ENCODE measurements around the gene TSPEAR.
"Not testable (repeated sequence)": the region's sequence is repeated elsewhere in the genome, so short reads cannot be mapped to it uniquely, and the experiment has no call there.

Gene TSPEAR

DNA sequence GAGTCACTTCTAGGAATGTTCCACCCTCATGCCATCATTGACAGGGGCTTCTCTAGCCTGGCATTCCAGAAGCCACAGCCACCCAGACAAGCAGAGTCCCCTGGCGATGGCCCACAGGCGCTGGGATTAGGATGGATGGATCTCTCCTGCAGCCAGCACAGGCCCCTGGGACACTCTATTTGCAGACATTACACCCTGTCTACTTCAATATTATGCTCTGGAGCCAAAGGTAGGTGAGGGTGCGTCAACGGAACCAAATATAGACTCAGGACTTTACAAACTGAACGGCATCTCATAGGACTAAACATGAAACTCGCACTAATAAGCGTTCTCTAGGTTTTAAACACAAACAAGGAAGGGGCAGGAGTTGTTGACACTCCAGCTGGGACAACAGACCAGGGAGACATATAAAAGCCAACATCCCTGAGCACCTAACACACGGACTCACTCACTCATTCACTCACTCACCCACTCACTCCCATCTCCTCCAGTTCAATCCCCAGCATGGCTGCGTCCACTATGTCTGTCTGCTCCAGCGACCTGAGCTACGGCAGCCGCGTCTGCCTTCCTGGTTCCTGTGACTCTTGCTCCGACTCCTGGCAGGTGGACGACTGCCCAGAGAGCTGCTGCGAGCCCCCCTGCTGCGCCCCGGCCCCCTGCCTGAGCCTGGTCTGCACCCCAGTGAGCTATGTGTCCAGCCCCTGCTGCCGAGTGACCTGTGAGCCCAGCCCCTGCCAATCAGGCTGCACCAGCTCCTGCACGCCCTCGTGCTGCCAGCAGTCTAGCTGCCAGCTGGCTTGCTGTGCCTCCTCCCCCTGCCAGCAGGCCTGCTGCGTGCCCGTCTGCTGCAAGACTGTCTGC lies 111.0 kb downstream of the TSPEAR start, which contains the start of gene KRTAP10-7:
KRTAP10-7 (plus strand) TSS at position 480 of the 861 bp plus-strand sequence; CDS start at position 505, 25 bp downstream.
- not testable (repeated sequence) for DNase-seq

DNA sequence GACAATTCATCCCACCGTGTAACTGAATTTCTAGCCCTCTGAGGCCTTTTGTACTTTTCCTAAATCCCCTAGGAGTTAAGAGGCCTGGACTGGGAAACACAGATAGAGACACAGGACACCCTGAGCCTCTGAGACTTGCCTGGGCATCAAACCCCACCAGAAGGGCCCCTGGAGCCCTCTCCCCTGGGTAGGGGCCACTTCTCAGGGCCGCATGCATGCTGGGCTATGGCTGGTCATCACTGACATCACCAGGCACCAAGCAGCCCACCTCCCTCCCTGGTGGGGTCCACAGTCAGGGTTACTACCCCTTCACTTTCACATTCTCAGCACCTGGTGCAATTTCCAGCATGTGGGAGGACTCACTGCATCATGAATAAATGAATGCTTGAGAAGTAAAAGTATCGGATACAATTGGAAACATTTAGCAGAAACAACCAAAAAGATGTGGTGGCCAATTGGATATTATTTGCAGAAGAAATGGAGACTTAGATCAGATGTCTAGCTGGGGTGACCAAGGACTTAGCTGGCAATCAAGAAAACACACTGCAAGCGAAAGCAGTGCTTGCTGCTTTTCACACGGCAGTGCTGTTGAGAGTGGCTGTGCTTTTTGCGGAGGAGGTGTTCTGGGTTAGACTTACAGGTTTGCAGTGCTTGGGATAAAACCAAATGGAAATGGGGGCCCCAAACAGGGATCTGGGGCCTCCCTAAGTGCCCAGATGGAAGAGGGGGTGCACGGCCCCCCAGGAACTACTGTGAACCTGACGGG lies 111.9 kb downstream of the TSPEAR start:
- DNase-seq: no peak

DNA sequence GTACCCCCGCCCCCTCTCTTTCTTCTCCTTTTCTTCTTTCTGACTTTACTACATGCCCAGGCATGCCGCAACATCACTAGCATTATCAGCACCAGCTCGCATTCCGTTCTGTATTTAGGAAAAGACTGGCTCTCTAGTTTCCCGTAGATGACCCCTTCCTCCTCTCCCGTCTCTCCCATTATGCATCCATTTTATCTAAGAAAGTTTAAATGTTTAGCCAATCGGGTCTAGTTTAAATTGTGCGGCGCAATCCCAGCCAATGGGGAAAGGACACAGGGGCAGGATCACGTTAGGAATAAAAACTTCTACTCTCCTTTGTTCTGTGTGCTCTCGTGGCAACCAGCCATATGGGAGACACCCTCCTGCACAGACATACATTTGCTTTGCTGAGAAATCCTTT lies 113.3 kb downstream of the TSPEAR start:
- no peak for DNase-seq

DNA sequence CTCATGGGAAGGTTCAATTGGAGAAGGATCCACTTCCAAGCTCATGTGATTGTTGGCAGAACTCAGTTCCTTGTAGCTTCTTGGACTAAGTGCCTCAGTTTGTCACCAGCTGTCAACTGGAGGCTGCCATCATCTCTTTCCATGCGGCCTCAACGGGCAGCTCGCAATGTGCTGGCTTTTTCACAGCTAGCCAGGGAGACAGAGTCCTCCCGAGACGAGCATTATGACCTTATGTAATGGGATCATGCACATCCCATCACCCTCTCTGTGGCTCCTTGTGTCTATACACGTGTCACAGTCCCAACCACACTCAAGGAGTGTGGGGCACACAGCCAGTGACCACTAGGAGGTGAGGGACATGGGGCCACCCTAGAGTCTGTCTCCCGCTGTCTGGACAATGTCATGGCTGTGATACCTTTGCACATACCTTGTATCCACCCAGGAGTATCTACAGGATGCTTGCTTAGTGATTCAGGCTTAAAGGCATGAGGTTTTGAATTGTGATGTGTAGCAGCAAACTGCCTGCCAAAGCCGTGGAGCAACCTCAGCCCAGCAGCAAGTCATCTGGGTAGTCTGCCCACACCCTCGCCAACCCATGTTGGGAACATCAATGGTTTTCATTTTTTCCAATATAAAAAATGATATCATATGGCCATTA lies 115.2 kb downstream of the TSPEAR start:
- no peak for DNase-seq

DNA sequence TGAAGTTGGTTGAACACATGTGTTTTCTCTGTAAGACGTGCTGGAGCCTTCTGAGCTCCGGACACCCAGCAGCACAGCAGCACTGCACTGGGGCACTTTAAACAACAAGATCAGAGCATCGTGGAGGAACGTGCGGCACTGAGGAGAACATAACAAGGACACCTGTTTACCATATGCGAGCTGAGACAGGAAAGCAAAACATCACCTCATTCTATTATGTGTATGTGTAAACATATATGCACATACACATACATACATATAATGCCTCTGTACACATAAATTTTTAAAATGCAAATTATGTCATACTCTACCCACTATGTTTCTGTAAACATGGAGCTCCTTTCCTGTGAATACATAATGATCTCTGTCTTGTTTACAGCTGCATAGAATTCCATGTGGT lies 115.8 kb downstream of the TSPEAR start:
- DNase-seq: no peak

DNA sequence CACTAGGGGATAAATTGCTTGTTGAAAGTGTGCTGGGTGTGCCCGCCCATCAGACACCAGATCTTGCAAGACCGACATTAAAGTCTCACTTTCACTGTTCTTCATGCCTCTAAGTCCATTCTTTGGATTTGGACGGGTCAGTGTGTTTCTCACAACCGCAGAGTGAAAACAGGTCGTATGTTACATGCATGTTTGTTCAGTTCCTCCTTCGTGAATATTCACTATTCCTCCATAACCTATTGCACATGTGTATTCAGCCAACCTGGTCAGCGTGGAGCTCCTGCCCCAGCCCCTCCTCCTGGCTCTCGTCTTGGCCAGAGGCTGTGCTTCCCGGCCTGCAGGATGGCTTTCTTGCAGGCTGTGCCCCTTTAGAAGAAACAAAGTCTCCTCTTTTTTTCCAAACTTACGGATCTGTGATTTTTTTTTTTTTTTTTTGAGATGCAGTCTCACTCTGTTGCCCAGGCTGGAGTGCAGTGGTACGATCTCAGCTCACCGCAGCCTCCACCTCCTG lies 116.9 kb downstream of the TSPEAR start:
- DNase-seq: no peak

DNA sequence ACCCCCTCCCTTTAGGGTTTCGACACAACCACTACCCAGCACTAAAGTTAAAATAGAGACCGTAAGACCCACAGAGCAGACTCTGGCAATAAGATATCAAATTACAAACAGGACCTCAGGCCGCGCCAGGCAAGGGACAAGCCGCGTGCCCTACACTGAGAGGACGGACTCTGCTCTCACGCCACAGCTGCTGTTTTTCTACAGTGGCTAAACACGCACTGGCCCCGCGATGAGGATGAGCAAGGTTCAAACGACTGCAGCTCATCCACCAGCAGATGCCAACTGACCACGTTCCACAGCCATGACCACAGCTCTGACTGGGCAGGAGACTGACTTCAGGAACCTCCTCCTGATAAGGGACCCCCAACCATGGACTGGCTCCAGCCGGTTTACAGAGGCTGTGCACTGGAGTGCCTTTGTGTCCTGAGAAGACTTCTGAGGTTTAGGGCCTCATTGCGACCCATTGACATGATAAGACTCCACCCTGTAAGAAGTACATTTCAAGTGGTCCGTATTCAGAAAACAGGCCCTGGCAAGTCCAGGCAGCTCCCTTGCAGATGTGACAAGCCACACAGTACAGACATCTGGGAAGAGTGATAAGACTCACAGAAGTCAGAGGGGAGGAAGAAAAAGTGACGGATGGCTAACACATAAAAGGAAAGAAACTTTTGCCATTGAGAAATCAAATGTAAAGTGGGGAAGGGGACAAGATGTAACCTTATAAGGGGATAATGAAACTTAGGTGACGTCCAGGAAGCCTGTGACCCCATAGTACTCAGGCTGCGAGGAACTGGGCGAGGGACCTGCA lies 117.6 kb downstream of the TSPEAR start:
- no peak for DNase-seq

DNA sequence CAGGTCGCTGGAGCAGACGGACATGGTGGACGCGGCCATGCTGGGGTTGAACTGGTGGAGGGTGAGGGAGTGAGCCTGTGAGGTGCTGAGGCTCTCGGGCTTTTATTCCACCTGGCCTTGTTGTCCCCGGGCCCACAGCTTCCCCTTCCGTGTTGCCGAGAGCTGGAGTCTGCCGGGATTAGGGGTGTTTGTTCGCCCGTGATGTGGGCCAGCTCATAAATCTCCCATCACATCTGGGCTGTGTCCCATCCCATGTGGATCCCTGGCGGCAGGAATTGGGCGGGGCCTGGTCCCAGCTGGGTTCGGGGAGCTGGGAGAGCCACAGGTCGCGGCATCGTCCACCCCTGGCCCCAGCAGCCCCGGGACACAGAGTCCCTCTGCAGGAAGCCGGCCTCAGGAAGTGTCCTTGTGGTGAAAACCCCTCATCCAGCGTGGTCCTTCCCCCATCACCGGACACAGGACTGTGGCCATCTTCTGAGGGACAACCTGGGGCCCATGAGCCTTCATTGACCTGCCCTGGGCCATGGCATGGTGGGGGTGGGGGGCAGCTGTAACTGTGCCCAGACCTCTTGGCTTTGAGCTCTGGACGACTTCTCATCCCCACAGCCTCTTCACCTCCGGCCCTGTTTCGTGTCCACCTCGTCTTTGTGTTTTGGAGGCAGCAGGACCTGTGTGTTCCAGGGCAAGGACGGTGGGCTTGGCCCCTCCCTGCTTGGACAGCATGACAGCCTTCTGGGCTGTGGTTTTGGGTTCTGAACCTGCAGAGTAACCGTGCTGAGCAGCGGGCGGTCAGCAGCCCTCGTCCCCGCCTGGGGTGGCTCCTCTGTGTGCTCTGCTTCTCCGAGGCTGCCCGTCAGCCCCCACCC lies 118.7 kb downstream of the TSPEAR start, which contains the start of gene KRTAP10-6:
KRTAP10-6 (minus strand) TSS at position 60 of the 866 bp plus-strand sequence; CDS start at position 39, 21 bp downstream.
- no peak for DNase-seq

DNA sequence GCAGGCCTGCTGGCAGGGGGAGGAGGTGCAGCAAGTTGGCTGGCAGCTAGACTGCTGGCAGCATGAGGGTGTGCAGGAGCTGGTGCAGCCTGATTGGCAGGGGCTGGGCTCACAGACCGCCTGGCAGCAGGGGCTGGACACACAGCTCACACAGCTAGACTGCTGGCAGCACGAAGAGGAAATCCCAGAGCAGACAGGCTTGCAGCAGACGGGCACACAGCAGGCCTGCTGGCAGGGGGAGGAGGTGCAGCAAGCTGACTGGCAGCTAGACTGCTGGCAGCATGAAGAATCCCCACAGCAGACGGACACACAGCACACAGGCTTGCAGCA lies 119.6 kb downstream of the TSPEAR start:
- DNase-seq: not testable (repeated sequence)

DNA sequence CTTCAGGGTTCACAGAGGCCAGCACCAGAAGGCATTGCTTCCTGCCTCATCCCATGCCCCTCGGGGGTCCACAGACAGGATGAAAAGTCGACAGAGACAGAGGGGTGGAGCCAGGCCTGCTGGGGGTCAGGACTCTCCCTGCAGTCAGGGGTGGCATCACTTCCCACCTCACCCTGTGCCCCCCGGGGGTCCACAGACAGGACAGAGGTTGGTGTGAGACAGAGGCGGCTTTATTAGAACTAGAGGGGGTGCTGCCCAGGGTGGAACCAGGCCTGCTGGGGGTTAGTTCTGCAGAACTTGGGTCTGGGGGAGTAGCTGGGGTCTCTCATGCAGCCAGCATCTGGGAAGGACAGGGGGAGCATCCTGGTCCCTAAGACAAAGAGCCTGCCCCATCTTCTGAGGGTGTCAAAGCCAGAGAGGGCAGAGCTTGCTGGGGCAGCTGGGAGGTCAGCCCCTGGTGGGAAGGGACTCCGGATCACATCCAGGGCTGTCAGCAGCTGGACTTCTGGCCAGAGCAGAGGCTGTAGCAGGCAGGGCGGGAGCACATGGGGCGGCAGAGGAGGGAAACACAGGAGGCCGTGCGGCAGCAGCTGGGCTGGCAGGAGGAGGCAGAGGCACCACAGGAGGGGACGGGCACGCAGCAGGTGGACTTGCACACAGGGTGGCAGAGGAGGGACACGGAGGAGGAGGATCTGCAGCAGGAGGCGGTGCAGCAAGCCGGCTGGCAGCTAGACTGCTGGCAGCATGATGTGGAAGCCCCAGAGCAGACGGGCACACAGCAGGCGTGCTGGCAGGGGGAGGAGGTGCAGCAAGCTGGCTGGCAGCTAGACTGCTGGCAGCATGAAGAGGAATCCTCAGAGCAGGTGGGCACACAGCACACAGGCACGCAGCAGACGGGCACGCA lies 120.2 kb downstream of the TSPEAR start:
- DNase-seq: not testable (repeated sequence)

DNA sequence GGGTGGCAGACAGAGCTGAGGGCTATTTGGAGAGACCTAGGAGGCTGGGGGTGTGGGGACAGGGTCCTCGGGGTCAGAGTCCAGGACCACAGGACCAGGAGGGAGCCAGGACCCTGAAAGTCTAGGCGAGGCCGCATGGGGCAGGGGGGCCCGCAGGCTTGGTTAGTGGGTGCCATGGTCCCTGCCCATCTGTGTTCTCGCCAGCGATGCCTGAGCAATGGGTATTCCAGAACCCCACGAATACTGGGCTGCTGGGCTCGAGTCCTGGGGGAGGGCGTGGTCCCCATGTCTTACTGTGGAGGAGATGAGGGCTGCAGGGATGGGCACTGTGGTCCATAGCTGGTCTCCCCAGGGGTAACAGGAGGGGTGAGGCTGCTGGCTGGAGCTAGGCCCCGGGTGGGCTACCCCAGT lies 121.1 kb downstream of the TSPEAR start:
- DNase-seq: no peak

DNA sequence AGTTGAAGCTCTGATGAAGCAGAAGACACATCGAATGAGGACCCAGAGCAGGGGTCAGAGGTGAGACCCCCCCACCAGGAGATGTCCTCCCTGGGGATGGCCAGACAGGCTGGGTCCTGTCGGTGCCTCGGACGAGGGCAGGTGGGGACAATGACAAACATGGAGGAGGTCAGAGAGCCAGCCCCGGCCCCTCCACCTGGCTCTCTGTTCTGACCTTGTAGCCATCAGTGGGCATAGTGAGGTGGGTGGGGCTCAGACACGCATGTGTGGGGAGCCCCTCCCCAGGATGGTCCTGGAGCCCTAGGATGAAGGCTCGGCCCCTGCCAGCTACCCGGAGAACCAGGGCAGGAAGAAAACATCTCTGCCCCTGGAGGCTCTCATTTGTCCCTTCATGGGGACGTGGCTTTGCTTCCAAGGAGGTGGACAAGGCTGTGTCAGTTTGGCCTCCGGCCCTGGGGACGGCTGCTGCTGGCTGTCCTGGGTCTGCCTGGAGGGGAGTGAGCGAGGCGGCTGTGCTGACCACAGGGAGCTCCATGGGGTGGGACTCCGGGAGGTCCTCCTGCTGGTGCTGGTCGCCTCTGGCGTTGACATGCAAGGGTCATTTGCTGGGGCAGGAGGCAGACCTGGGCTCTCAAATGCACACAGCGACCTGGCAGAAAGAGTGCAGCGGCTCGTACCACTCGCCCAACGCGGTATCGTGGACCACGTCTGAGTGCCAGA lies 121.6 kb downstream of the TSPEAR start:
- DNase-seq: no peak

DNA sequence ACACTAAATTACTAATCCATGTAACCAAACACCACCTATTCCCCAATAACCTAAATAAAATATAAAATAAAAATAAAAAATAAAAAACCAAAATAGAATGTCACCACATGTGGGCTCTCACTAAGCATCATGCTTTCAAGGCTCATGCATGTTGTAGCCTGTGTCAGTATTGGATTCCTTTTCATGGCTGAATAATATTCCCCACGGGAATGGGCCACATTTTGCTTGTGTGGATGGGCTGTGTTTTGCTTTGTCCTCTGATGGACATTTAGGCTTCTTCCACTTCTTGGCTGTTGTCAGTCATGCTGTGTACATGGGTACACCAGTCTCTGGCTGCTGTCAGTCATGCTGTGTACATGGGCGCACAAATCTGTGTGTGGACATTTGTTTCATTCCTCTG lies 122.3 kb downstream of the TSPEAR start:
- no peak for DNase-seq

DNA sequence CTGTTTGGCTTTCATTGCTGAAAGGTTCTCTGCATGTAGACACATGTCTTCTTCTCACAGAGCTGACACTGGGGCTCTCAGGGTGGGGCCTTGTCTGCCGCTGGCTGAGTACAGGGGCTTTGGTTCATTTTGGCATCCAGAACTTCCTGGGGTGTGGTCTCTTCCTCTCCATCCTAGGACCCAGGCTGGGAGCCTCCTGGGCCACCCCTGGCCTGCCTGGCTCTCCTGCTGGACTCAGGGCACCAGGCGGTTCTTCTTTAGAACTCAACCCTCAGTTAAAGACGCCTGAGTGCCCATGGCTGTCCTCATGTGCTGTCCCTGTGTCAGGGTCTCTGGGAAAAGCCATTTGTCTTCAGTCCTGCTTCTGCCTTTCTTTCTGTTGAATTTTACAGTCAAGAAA lies 125.5 kb downstream of the TSPEAR start:
- DNase-seq: no peak

DNA sequence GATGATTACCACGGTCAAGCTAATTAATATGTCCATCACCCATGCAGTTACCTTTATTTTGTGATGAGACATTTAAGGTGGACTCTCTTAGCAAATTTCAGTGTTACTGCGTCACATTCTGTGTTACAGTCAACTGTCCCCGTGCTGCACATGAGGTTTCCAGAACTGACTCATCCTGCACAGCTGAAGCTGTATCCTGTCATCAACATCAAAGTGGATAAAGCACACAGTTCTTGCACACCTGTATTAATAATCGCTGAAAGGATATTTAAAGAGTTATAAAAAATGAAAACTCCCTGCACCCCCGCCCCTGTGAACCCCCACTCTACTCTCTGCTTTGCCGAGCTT lies 127.6 kb downstream of the TSPEAR start:
- DNase-seq: no peak

DNA sequence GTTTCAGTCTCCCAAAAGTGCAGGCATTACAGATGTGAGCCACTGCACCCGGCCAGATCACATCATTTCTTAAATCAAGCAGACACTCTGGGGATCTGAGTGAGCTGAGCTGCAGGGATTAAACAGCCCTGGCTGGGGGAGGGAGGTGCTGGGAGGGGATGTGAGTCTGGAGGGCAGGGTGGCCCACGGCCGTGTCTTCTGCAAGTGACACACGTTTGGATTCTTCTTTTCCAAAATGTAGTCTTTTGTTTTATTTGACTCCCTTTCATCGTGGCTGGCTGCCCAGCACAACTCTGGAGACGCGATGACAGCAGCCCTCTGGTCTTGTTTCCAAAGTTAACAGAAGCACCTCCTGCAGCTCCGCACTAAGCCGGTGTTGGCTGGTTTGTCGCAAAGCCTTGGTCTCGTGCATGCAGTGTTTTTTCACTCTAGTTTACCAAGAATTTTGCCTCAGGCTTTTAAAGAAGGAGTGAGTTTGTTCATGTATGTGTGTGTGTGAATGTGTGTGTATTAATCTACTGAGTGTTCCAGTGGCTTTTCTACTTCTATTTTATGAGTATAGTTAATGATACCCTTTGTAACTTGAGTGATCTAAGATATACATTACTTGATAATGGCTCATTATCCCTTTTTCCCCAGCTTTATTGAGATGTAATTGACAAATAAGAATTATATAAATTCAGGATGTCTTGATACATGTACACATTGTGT lies 128.1 kb downstream of the TSPEAR start:
- DNase-seq: no peak

DNA sequence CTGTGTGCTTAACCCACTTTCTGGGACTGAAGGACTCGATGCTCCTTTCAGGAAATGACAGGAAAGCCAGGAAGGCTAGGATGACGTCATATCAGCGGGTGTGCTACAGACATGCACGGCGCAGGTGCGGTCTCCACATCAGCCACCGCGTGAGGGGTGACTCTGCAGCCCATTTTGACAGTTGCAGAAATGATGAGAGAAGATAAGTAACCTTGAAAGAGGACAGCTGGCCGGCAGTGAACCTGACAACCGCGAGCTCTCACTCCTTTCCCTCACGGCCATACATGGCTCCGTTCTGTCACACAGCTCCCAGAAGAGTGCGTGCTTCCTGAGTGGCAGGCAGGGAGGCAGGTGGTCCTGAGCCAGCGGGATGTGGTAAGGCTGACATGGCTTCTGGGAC lies 129.3 kb downstream of the TSPEAR start:
- no peak for DNase-seq

DNA sequence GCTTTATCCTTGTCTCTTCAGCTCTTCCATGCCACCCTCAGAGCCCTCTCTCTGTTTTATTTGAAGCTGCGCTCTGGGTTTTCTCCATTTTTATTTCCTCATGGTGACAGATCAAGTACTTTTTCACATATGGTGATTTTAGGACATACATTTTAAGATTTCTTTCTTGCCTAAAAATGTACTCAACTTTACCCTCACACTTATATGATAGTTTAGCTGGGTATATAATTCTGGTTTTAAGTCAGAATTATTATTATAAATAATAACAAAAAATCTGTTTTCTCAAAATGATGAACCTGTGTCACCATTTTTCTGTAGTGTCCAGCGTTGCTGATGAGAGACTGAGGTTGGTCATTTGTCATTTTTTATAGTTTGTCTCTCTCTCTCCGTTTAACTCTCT lies 130.2 kb downstream of the TSPEAR start:
- DNase-seq: no peak

DNA sequence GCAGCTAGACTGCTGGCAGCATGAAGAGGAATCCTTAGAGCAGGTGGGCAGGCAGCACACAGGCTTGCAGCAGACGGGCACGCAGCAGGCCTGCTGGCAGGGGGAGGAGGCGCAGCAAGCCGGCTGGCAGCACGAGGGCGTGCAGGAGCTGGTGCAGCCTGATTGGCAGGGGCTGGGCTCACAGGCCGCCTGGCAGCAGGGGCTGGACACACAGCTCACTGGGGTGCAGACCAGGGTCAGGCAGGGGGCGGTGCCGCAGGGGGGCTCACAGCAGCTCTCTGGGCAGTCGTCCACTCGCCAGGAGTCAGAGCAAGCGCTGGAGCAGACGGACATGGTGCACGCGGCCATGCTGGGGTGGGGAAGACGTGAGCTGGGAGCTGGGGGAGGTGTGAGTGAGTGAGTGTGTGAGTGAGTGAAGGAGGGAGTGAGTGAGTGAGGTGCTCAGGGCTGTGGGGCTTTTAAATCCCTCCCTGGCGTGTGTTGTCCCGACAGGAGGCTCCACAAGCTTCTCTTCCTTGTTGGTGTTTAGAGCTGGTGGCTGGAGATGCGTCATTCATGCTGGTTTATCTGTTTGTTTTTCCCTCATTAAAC lies 131.0 kb downstream of the TSPEAR start, which contains the start of gene KRTAP10-5:
KRTAP10-5 (minus strand) TSS at position 374 of the 591 bp plus-strand sequence; CDS start at position 348, 26 bp downstream.
- DNase-seq: not testable (repeated sequence)
